Choroid plexus epithelial cell (primary cell): ENCODE results near the gene CACNB4.

Source experiments
- DNase-seq: peaks from one replicate; pipeline ENCODE4 v3.0.0-alpha.2; 2010; ENCODE audit warnings: low read depth
- H3K4me3 ChIP-seq: 2 replicates; pipeline ENCODE4 v1.5.1; 2011; ENCODE audit warnings: low read depth, mild to moderate bottlenecking, control low read depth, low read length, moderate library complexity
- TF ChIP-seq, protein P1 (sequence below): conservative IDR thresholded peaks from 2 replicates; pipeline ENCODE4 v1.5.1; 2011; ENCODE audit warnings: low read depth, mild to moderate bottlenecking, control low read depth, inconsistent platforms, low read length, moderate library complexity

CACNB4 gene

GRCh38 chr2:152089238-152089637, 9.6 kb downstream of the CACNB4 start:
- DNase-seq, result no peak
- H3K4me3 ChIP-seq, result no peak overlapping the region
- TF ChIP-seq, protein P1, sequence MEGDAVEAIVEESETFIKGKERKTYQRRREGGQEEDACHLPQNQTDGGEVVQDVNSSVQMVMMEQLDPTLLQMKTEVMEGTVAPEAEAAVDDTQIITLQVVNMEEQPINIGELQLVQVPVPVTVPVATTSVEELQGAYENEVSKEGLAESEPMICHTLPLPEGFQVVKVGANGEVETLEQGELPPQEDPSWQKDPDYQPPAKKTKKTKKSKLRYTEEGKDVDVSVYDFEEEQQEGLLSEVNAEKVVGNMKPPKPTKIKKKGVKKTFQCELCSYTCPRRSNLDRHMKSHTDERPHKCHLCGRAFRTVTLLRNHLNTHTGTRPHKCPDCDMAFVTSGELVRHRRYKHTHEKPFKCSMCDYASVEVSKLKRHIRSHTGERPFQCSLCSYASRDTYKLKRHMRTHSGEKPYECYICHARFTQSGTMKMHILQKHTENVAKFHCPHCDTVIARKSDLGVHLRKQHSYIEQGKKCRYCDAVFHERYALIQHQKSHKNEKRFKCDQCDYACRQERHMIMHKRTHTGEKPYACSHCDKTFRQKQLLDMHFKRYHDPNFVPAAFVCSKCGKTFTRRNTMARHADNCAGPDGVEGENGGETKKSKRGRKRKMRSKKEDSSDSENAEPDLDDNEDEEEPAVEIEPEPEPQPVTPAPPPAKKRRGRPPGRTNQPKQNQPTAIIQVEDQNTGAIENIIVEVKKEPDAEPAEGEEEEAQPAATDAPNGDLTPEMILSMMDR, result no peak

GRCh38 chr2:152088006-152088405, 10.8 kb downstream of the CACNB4 start:
- TF ChIP-seq, protein P1, result no peak
- DNase-seq, result no peak
- H3K4me3 ChIP-seq, result no peak overlapping the region

- H3K4me3 ChIP-seq, result no peak overlapping the region
- DNase-seq, result no peak
- TF ChIP-seq, protein P1, result no peak
Observed at GRCh38 chr2:152086231-152086630, 12.6 kb downstream of the CACNB4 start.

DNA sequence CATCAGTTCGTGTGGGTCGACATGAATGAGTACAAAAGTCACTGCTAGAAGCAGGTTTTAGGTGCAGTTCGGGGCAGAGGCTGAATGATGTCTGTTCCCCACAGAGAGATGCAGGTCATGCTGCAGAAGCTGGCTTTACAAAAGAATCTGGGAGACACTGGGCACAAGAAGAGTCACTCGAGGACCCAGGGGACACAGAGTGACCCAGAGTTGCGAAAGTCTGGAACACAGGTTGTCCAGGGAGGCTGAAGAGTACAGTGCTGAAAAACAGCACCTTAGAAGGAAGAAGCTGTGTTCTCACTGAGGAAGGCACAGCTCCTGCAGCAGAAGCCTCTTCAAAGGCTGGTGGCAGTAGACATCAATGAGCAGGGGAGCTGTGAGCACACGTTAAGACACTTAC, 14.8 kb downstream of the CACNB4 start:
- DNase-seq, result no peak
- no peak overlapping the region for H3K4me3 ChIP-seq
- TF ChIP-seq, protein P1, result no peak

- TF ChIP-seq, protein P1, result no peak
- no peak for DNase-seq
- no peak overlapping the region for H3K4me3 ChIP-seq
Observed at GRCh38 chr2:152083202-152083875, 15.5 kb downstream of the CACNB4 start.

GRCh38 chr2:152078662-152079061, 20.2 kb downstream of the CACNB4 start:
- DNase-seq, result no peak
- no peak overlapping the region for H3K4me3 ChIP-seq
- TF ChIP-seq, protein P1, result no peak

DNA sequence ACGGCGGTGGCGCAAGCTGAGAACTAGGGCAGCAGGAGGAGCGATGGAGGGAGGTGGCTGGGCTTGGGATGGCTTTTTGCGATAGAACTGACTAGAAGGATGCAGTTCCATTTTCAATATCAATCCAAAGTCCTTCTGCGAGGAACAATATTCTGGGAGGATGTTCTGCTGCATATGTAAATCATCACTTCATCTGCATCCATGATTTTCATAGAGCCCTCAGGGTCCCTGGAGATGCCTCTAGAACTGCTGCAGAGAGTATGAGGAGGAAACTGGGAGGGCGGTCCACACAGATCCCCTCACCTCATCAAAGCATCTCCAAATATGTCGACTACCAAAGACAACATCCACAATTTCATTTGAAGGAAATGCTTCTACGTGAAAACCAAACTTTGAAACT, 20.8 kb downstream of the CACNB4 start:
- no peak for DNase-seq
- TF ChIP-seq, protein P1, result no peak
- no peak overlapping the region for H3K4me3 ChIP-seq
